ENCODE measurements around the gene CHST3.

GRCh38 chr10:71984809-71985388, 20.7 kb downstream of the CHST3 start:
- TF ChIP-seq CTCF (IDR thresholded peaks at IDR 0.05; ENCODE audit: low read depth, low read length) = no peak
- no peak for TF ChIP-seq EZH2phosphoT487 (IDR thresholded peaks at IDR 0.05; ENCODE audit: low read depth)

Measured in OCI-LY3 (cell line).